HG02973 (cell line): ENCODE results near the gene NOC2L.

Experiments
- ATAC-seq: cut with Tn5 transposase; IDR thresholded peaks from one replicate; pipeline ENCODE4 v1.9.1; 2021; ENCODE audit warnings: moderate library complexity; ENCODE audit not compliant: unreplicated experiment

Gene NOC2L

DNA sequence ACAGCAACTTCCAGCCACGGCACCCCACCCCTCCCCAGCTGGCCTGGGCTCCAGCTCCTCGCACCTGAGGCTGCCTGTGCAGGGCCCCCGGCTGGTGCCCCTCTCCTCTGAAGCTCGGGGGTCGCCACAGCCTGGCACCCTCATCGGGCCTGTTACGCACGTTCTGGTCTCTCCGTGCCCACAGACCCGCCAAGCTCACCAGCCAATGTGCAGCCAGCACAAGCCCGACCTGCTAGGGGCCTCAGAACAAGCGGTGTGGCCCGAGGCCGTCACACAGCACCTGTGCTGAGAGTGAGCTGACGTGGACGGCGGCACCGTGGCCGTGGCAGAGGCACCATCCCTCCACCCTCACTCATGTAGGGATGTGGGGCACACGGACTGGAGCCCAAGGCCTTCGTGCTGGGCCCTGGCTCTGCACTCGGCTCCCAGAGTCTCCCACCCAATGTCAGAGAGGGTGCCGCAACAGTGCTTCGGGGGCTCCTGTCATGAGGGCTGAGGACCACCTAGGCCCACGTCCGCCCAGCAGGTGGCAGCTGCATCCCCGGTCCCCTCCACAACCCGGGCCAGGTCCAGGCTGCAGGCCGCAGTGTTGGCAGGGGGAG, 39.7 kb downstream of the NOC2L start:
- no peak for ATAC-seq

GRCh38 chr1:918843-919242, 40.2 kb downstream of the NOC2L start:
- no peak for ATAC-seq

DNA sequence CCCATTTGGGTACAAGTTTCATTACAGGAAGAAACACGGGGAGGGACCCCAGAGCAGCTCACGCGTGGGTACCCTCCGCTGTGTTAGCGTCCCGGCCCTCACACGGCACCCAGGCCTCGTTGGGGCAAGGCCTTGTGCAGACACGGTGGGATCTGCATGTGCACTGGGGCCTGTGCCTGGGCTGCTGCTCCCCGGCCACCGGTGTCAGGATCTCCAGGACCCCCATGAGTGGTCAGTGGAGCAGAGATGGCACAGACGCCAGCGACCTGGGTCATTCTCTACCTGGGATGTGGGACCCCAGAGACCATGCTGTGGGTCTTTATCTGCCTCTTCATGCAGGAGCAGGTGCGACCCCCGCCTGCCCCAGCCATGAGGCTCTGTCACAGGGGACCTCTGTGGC, 40.7 kb downstream of the NOC2L start:
- no peak for ATAC-seq

- no peak for ATAC-seq
Observed at GRCh38 chr1:917466-918091, 41.5 kb downstream of the NOC2L start.

- no peak for ATAC-seq
Observed at GRCh38 chr1:917076-917459, 42.0 kb downstream of the NOC2L start.

DNA sequence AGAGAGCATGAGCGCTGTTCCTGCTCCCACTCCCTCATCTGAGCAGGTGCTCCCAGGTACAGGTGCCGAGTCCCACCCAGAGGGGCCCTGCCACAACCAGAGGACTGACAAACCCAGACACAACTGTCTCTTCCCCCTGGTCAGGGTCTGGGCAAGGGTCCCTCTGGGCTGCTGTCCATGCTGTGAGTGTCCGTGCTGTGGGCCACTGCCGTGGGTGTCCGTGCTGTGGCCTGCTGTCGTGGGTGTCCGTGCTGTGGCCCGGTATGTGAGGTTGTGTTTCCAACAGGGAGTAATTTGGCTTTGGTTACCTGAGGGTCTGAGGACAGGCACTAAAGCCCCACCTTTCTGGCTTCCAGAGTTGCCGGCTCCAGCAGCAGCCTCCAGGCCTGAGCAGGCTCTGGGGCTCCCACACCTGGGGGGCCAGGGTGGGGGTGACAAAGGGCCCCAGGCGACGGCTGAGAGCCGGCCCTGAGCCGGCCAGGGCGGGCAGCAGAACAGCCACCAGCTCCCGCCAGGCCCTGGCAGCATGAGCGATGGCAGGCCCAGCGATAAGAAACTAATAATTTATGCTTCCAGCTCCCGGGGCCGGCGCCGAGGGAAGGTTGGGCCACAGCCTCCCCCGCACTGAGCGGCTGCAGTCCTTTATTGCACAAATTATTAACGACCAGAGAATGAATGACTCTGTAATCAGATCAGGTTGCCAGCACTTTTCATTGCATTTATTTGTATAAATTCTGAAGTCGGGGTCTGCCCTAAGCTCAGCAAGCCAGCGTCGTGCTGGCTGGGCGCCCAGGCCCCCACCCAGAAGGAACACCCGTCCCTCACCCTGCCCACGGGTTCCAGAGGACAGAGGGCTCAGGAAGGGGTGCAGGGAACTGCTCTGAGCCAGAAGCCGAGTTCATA, 42.6 kb downstream of the NOC2L start:
- no peak for ATAC-seq

DNA sequence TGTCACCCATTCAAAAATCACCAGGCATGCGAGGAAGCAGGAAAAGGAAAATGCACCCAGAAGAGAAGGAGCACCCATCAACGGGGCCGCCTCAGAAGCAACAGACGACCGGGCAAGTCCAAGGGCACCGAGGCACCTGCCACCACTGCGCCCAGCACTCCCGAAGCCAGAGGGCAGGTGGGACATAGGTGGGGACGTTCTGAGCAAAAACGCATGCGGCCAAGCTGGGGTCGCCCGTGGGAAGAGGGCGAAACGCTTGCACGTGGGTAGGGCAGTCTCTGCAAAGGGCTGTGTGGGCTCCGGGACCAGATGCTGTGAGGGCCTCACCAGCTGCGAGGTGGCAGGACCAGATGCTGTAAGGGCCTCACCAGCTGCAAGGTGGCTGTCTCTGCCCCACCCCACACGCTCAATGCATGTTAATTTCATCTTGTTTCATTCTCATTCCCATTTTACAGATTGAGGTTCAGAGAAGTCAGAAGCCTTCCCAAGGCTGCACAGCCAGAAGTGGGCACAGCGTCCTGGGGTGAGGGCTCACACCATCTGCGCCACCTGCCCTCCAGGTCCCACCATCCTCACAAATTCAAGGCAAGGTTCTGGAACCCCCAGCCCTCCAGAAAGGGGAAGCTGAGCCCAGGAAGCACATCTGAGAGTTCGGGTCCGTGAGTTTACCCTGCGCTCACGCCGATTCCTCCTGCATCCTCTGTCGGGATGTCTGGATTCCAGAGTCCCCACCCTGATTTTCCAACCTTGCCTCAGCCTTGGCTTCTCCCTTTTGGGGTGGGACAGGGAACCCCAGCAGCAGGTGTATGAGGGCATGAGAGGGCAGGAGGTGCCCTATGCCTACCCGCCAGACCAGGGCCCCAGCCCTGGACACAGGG, 43.5 kb downstream of the NOC2L start:
- no peak for ATAC-seq

DNA sequence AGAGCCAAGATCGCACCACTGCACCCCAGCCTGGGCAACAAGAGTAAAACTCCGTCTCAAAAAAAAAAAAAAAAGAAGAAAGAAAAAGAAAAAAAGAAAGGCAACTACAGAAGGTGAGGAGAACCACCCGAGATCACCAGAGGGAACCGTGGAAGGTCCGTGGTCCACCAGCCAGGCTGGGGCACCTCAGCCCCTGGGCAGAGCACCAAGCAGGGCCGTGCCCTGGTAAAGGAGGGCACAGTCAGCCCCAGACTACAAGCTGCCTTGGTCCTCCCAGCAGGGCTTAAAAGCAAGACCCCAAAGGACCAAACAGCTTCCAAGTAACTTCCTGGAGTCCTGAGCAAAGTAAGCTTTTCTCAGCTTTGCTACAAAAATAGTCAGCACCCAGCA, 44.2 kb downstream of the NOC2L start:
- ATAC-seq = no peak

GRCh38 chr1:914131-914890, 44.7 kb downstream of the NOC2L start:
- ATAC-seq = no peak

- ATAC-seq = no peak
Observed at GRCh38 chr1:913491-914130, 45.4 kb downstream of the NOC2L start.

DNA sequence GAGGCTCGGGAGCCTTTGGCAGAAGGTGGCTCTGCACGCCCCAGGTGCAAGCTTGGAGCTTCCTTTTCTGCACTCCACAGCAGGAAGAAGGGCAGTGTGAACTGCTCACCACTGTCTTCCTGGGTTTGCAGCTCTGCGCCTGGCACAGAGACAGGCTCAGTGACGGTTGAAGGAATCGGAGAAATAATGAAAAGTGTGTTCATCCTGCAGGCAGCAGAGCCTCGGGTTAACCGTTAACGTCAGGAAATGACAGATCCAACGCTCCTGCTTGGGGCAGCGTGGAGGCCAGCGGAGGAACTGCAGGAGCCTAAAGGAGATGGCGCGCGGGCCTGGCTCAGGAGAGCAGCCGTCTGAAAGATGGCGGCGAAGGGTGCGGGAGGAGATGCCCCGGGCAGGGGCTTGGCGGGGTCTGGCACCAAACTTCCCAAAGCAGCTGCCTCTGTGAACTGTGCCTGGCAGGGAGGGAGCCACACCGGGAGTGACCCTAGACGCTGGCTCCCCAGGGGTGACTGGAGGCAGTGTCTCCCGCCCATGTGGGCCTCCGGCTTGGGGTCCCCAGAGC, 46.2 kb downstream of the NOC2L start:
- no peak for ATAC-seq

DNA sequence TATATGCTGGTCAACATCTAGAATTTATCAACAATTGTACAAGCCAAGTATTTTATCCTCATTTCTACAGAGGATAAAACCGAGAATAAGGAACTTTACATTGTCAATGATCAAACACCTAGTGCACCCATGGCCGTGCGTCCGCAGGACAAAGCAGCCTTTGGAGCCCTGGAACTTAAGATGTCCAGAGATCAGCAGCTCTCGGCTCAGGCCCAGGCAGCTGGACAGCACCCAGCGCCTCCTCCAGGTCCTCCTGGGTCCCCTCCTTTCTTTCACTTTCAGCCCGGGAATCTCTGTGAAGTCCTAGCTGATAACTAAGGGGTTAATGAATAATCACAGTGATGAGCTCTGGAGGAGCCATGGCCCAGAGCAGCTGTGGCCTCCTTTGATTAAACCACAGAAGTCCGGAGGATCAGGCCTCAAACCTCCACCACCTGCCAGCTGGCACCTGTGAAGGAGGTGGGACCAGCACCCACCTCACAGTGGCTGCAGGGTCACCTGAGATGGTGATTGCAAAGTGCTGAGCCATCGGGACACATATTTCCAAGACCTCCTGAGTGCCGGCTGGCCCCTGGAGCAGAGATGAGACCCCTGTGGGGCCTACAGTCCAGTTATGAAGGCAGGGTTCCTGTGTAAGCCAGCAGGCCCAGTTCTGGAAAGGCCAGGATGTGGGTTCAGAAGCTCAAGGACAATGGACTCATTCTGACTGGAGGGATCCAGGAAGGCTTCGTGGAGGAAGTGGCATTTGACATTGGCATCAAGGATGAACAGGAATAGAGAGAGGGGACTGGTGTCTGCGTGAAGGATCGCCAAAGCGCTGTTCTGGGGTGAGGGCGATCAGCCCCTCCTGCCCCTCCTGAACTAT, 46.9 kb downstream of the NOC2L start:
- no peak for ATAC-seq

- ATAC-seq = no peak
Observed at GRCh38 chr1:910881-911721, 48.0 kb downstream of the NOC2L start.

DNA sequence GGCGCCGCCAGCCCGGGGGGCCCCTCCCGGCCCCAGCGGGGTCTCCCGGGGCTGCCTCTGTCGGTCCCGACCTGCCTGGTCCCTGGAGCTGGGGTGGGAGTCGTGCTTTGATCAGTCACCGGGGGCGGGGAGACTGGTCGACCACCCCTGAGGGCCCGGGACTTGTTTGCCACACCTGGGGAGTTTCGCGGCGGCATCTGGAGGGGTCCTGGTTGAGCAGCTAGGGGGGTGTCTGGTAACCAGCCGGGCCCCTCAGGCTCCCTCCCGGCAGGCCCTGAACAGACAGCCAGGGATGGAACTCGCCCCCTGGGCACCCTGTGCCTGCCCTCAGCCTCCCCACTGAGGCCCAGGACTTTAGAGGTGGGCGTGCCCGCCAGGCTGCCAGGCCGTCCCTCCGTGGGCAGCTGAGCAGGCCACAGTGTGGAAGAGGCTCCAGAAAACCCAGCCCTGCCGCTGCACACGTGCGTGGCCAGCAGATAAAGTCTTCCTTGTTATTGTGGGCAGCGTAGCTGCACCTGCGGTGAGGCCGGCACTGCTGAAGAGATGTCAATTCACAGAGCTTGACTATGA, 48.7 kb downstream of the NOC2L start:
- ATAC-seq = no peak

DNA sequence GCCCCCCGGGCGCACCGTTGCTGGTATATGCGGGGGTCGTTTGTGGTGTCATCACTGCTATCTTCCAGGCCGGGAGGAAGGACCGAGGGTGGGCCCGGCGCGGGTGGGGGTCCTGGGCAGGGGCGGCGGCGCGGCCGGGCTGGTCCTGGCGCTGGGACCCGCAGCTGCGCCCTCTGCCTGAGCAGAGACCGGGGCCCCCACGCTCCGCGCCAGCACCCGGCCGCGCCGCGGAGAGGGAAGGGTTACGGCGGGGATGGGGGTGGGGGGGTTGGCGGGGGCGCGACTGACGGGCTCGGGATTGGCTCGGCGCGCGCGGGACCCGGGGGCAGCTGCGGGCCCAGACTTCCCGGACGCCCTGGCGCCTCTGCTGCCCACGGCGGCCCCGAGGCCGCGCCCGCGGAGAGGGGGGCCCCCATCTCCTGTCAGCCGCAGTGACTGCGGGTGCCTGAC, 49.2 kb downstream of the NOC2L start:
- no peak for ATAC-seq

GRCh38 chr1:908661-909060, 50.4 kb downstream of the NOC2L start:
- ATAC-seq = no peak
